ENCODE measurements around the gene PEAK1.

The PEAK1 gene

DNA sequence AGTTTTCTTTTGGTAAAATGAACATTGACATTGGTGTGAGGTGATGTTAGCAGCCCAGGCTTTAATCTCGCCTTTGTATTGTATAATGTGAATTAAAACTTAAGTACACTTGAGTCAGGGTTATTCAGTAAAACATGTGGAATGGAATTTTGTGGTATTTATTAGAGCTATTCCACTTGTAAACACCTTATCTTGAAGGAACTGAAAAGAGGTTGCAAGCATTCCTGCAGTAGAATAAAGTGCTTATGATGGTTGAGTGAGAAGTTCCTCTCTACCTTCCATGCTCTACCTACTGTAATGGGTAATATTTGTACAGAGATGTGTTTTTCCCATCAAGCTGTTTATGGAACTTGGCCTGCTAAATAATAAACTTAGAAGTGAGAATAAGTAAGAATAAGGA is 36.8 kb upstream of the PEAK1 start:
- H3K9ac ChIP-seq, result no peak overlapping the region
- no peak for TF ChIP-seq Cebpa-rat (IDR thresholded peaks at IDR 0.05)
- peak overlapping the region in 9 of 11 experiments; percentile 3 to 69 (median 56); a peak in 16 of 22 replicates for H3K4me2 ChIP-seq
- H3K27ac ChIP-seq, result peak overlapping the region in 1 of 11 experiments; percentile 1; a peak in 2 of 22 replicates
- H3K4me1 ChIP-seq, result peaks cover 12 to 26% (median 22%) of the 10 kb centered on the region in 10 experiments
- no peaks in the 10 kb centered on the region for H3K9me3 ChIP-seq (replicated peaks in 1 of 11)
- H3K4me3 ChIP-seq, result no peak overlapping the region
- H3K36me3 ChIP-seq, result peaks cover 32 to 44% (median 36%) of the 10 kb centered on the region in 11 experiments
- H4K20me1 ChIP-seq, result peaks cover 0 to 18% (median 0%) of the 10 kb centered on the region in 11 experiments; a peak in 3 of 22 replicates
- H3K27me3 ChIP-seq, result no peaks in the 10 kb centered on the region

DNA sequence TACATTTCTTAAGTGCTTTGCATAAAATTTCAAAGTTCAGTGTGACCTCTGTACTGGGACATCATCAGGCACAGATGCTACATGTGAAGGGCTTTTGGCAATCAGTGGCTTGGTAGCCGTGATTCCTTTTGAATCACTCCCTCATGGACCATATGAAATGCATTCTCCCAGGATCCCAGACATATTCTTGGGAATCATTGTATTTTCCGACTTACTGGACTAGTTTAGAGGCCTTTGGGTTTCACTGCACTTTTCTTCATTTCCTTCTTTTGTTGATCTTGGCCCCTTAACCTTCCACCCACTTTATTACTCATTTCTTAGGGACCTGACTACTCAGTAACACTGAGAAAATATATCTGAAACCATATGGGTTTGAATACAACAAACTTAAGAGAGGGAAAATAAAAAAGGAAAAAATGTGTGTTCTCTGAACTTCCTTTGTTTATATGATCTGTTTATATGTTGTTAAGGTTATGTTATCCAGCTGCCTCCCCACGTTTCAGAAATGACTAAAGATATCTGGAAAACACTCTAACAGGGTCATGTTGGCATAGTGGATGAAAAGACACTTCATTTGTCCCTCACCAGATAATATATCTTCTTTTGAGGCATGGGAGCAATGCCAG is 35.9 kb upstream of the PEAK1 start:
- 0 out of 22 replicates have a peak, but pooled peaks cover 0 to 6% (median 0%) of the 10 kb centered on the region in 11 experiments for H3K9me3 ChIP-seq (replicated peaks in 1 of 11)
- H3K4me1 ChIP-seq, result peaks cover 12 to 26% (median 22%) of the 10 kb centered on the region in 10 experiments
- TF ChIP-seq Cebpa-rat (IDR thresholded peaks at IDR 0.05), result no peak
- peak overlapping the region in 2 of 11 experiments; percentile 52 to 69; a peak in 1 of 22 replicates for H3K4me2 ChIP-seq
- H4K20me1 ChIP-seq, result peaks cover 0 to 18% (median 0%) of the 10 kb centered on the region in 11 experiments; a peak in 3 of 22 replicates
- peaks cover 32 to 44% (median 35%) of the 10 kb centered on the region in 11 experiments for H3K36me3 ChIP-seq
- no peaks in the 10 kb centered on the region for H3K27me3 ChIP-seq
- no peak overlapping the region for H3K9ac ChIP-seq
- no peak overlapping the region for H3K27ac ChIP-seq
- H3K4me3 ChIP-seq, result no peak overlapping the region

DNA sequence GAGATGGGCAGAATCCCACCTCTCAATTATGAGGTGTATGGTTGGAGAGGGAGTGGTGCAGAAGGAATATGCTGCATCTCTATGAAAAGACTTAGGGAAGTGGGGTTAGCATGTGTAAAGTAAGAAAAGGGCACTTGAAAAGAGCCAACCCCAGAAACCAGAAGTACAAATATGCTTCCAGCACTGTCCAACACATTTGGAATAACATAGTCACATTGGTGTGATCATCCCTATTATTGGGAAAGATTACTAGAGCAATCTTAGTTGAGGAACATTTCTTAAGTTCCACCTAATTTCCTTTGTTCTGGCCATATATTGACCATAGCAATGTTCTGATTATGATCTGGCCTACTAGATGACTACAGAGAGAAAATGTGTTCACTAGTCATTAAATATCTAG is 35.0 kb upstream of the PEAK1 start:
- Histone ChIP-seq H3K4me3 (no peak overlapping the region), H3K4me1 (peaks cover 12 to 26% (median 22%) of the 10 kb centered on the region in 10 experiments), H3K4me2 (no peak overlapping the region), H3K36me3 (peaks cover 32 to 44% (median 35%) of the 10 kb centered on the region in 11 experiments), H3K9me3 (replicated peaks in 1 of 11) (peaks cover 0 to 6% (median 0%) of the 10 kb centered on the region in 11 experiments; a peak in 1 of 22 replicates), H4K20me1 (peaks cover 0 to 18% (median 0%) of the 10 kb centered on the region in 11 experiments; a peak in 3 of 22 replicates), H3K27ac (no peak overlapping the region), H3K27me3 (no peaks in the 10 kb centered on the region), H3K9ac (no peak overlapping the region)
- no peak for TF ChIP-seq Cebpa-rat (IDR thresholded peaks at IDR 0.05)

DNA sequence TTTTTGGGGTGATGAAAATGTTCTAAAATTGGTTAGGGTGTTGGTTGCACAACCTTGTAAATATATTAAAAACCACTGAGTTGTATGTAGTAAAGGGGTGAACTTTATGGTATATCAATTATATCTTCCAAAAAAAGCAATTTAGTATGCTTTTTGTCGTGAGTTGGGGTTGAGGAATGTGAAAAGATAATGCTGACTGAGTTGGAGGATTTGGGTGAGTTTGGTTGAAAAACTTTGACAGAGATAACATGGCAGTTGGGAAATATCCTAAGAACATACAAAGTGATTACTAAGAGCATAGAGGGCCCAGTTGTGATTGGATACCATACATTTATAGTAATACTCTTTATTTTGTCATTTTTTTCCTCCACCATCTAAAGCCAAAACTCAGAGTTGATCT is 34.4 kb upstream of the PEAK1 start:
- no peak for TF ChIP-seq Cebpa-rat (IDR thresholded peaks at IDR 0.05)
- H3K4me3 ChIP-seq, result no peak overlapping the region

DNA sequence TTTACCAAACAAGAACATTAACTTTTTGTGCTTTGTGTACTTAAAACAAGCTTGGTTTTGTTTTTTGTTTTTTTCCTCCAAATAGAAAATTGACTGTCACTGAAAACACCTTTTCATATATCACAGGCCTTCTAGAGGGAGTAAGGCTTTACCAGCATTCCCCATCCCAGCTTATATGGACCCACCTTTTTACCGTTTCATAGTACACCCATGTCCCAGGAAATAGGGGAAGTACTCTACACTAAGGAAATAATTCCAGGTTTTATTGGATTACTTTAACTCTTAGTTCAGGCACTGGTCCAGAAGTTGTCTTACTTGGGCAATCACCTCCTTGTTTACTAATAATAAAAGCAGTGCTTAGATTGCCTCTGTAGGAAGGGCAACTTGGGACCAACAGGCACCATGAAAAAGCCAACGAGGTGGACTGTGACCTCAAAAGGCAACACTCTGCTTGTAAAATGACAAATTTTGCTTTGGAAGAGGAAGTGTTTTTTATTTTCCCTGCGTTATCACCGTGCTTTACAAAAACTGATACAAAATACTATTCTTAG is 27.0 kb upstream of the PEAK1 start:
- Histone ChIP-seq H3K4me2 (peak overlapping the region in 2 of 11 experiments; percentile 21 to 50; a peak in 4 of 22 replicates), H3K9ac (no peak overlapping the region), H3K36me3 (peaks cover 20 to 50% (median 40%) of the 10 kb centered on the region in 11 experiments; a peak in 21 of 22 replicates), H4K20me1 (peaks cover 0 to 61% (median 21%) of the 10 kb centered on the region in 11 experiments; a peak in 13 of 22 replicates), H3K9me3 (replicated peaks in 1 of 11) (peaks cover 0 to 6% (median 0%) of the 10 kb centered on the region in 11 experiments; a peak in 1 of 22 replicates), H3K27me3 (no peaks in the 10 kb centered on the region), H3K27ac (no peak overlapping the region), H3K4me1 (peaks cover 0 to 24% (median 0%) of the 10 kb centered on the region in 10 experiments; a peak in 6 of 20 replicates), H3K4me3 (no peak overlapping the region)
- no peak for TF ChIP-seq Cebpa-rat (IDR thresholded peaks at IDR 0.05)

More for the DNA sequence above, 34.4 kb upstream of the PEAK1 start:
- no peak overlapping the region for H3K27ac ChIP-seq
- H4K20me1 ChIP-seq, result peaks cover 0 to 18% (median 0%) of the 10 kb centered on the region in 11 experiments; a peak in 3 of 22 replicates
- peaks cover 0 to 6% (median 0%) of the 10 kb centered on the region in 11 experiments; a peak in 1 of 22 replicates for H3K9me3 ChIP-seq (replicated peaks in 1 of 11)
- no peak overlapping the region for H3K9ac ChIP-seq
- H3K27me3 ChIP-seq, result no peaks in the 10 kb centered on the region
- H3K4me1 ChIP-seq, result peaks cover 12 to 26% (median 22%) of the 10 kb centered on the region in 10 experiments
- H3K36me3 ChIP-seq, result peaks cover 26 to 44% (median 35%) of the 10 kb centered on the region in 11 experiments
- H3K4me2 ChIP-seq, result no peak overlapping the region

DNA sequence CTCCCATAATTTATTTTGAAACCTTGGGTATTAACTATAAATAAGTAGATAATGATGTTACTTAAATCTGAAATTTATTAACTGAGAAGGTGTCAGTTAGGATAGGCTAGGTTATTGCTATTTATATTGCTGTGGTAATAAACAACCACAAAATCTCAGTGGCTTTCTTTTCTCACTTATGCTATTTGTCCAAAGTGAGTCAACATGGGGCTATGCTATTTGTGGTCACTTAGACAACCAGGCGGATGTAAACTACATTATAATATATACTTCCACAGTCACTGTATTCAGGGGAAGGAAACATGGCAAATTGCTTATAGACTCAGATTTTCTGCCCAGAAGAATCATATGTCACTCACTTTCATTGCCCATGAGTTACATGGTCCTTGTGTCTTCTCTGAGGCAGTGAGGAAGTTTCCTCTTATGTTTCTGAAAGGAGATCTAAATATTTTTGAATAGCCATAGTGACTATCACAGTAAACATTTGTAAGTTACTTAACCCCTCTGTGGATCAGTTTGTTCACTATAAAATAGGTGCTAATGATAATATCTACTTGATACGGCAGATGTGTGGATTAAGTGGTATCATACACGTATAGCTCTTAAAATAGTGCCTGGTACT is 20.6 kb upstream of the PEAK1 start:
- no peaks in the 10 kb centered on the region for H3K27me3 ChIP-seq
- H3K4me2 ChIP-seq, result peak overlapping the region in 1 of 11 experiments; percentile 9; a peak in 1 of 22 replicates
- H3K9me3 ChIP-seq (replicated peaks in 1 of 11), result no peaks in the 10 kb centered on the region
- H3K27ac ChIP-seq, result no peak overlapping the region
- no peak overlapping the region for H3K4me3 ChIP-seq
- H3K4me1 ChIP-seq, result peaks cover 0 to 31% (median 7%) of the 10 kb centered on the region in 10 experiments; a peak in 7 of 20 replicates
- no peak for TF ChIP-seq Cebpa-rat (IDR thresholded peaks at IDR 0.05)
- H3K9ac ChIP-seq, result no peak overlapping the region
- H3K36me3 ChIP-seq, result peaks cover 0 to 14% (median 4%) of the 10 kb centered on the region in 11 experiments; a peak in 6 of 22 replicates
- peaks cover 12 to 89% (median 34%) of the 10 kb centered on the region in 11 experiments; a peak in 17 of 22 replicates for H4K20me1 ChIP-seq

DNA sequence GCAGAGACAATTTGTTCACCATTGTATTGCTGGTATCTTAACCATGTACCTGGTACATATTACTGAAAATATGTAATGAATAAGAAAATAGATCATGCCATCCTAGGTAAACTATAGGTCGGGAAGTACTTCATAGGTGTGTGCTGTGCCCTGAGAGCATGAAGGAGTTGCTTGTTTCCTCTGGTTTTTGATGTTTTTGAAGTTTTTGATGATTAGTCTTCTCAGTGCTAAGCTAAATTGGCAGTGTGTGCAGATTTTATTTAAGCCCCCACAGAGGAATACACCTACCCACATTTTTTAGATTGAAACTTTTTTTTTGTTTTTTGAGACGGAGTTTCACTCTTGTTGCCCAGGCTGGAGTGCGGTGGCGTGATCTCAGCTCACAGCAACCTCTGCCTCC is 17.4 kb upstream of the PEAK1 start:
- peaks cover 0 to 25% (median 4%) of the 10 kb centered on the region in 11 experiments; a peak in 6 of 22 replicates for H3K36me3 ChIP-seq
- no peak overlapping the region for H3K9ac ChIP-seq
- no peak for TF ChIP-seq Cebpa-rat (IDR thresholded peaks at IDR 0.05)
- H3K4me3 ChIP-seq, result no peak overlapping the region
- H3K27ac ChIP-seq, result no peak overlapping the region
- H3K9me3 ChIP-seq (replicated peaks in 1 of 11), result no peaks in the 10 kb centered on the region
- no peak overlapping the region for H3K4me2 ChIP-seq
- no peaks in the 10 kb centered on the region for H3K27me3 ChIP-seq
- peaks cover 0 to 22% (median 6%) of the 10 kb centered on the region in 10 experiments; a peak in 5 of 20 replicates for H3K4me1 ChIP-seq
- peaks cover 9 to 82% (median 29%) of the 10 kb centered on the region in 11 experiments; a peak in 16 of 22 replicates for H4K20me1 ChIP-seq

DNA sequence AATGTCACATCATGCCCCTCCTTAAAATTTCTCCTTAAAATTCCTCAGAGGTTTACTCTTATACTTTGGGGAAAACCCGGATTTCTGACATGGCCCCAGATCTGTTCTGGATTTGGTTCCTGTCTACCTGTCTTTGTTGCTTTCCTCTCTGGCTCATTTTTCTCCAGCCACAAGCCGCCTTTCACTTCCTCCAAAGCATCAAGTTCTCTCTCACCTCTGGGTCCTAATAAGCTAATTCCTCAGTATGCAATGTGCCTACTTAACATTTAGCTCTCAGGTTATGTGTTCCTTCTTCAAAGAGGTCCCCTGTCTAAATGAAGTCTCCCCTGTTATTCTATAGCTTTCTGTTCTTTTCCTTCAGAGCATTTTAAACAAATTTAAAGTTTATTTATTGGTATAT is 16.9 kb upstream of the PEAK1 start:
- Histone ChIP-seq H3K36me3 (peaks cover 0 to 25% (median 4%) of the 10 kb centered on the region in 11 experiments; a peak in 6 of 22 replicates), H3K9ac (no peak overlapping the region), H3K9me3 (replicated peaks in 1 of 11) (no peaks in the 10 kb centered on the region), H3K4me2 (no peak overlapping the region), H3K4me3 (no peak overlapping the region), H4K20me1 (peaks cover 9 to 78% (median 29%) of the 10 kb centered on the region in 11 experiments; a peak in 16 of 22 replicates), H3K27ac (no peak overlapping the region), H3K27me3 (no peaks in the 10 kb centered on the region), H3K4me1 (peaks cover 0 to 20% (median 6%) of the 10 kb centered on the region in 10 experiments; a peak in 5 of 20 replicates)
- no peak for TF ChIP-seq Cebpa-rat (IDR thresholded peaks at IDR 0.05)
